Measurements from ENCODE around the gene DEPDC7.
"Not testable (repeated sequence)": the region's sequence is repeated elsewhere in the genome, so short reads cannot be mapped to it uniquely, and the experiment has no call there.

The DEPDC7 gene

GRCh38 chr11:33043221-33043830 lies 27.6 kb downstream of the DEPDC7 start:
- Histone ChIP-seq H3K27me3 (ENCODE audit: low read depth, low read length) (no peaks in the 10 kb centered on the region), H3K36me3 (ENCODE audit: control insufficient read depth in 1 of 2, insufficient read depth in 2 of 2, low read length in 2 of 2) (peaks cover 9 to 20% of the 10 kb centered on the region in 2 donors), H3K4me3 (ENCODE audit: low read depth in 1 of 2, low read length in 2 of 2) (no peak overlapping the region), H3K4me1 (ENCODE audit: control insufficient read depth in 1 of 2, insufficient read depth in 2 of 2, low read length in 2 of 2) (peaks cover 6 to 9% of the 10 kb centered on the region in 2 donors), H3K9me3 (ENCODE audit: control insufficient read depth in 1 of 2, low read length in 2 of 2) (no peaks in the 10 kb centered on the region), H3K27ac (ENCODE audit: low read length) (no peak overlapping the region)

- peaks cover 9 to 24% of the 10 kb centered on the region in 2 donors for H3K36me3 ChIP-seq (ENCODE audit: control insufficient read depth in 1 of 2, insufficient read depth in 2 of 2, low read length in 2 of 2)
- H3K27ac ChIP-seq (ENCODE audit: low read length) = no peak overlapping the region
Measured at GRCh38 chr11:33044285-33044756, 28.6 kb downstream of the DEPDC7 start.

GRCh38 chr11:33045551-33046255 lies 30.0 kb downstream of the DEPDC7 start:
- Histone ChIP-seq H3K9me3 (ENCODE audit: control insufficient read depth in 1 of 2, low read length in 2 of 2) (no peaks in the 10 kb centered on the region), H3K4me3 (ENCODE audit: low read depth in 1 of 2, low read length in 2 of 2) (no peak overlapping the region), H3K36me3 (ENCODE audit: control insufficient read depth in 1 of 2, insufficient read depth in 2 of 2, low read length in 2 of 2) (peaks cover 9 to 20% of the 10 kb centered on the region in 2 donors), H3K27ac (ENCODE audit: low read length) (no peak overlapping the region), H3K27me3 (ENCODE audit: low read depth, low read length) (no peaks in the 10 kb centered on the region), H3K4me1 (ENCODE audit: control insufficient read depth in 1 of 2, insufficient read depth in 2 of 2, low read length in 2 of 2) (peaks cover 0 to 3% of the 10 kb centered on the region in 2 donors)

More at GRCh38 chr11:33044285-33044756, 28.6 kb downstream of the DEPDC7 start:
- H3K4me3 ChIP-seq (ENCODE audit: low read depth in 1 of 2, low read length in 2 of 2) = no peak overlapping the region
- no peaks in the 10 kb centered on the region for H3K27me3 ChIP-seq (ENCODE audit: low read depth, low read length)
- peaks cover 6 to 9% of the 10 kb centered on the region in 2 donors for H3K4me1 ChIP-seq (ENCODE audit: control insufficient read depth in 1 of 2, insufficient read depth in 2 of 2, low read length in 2 of 2)
- no peaks in the 10 kb centered on the region for H3K9me3 ChIP-seq (ENCODE audit: control insufficient read depth in 1 of 2, low read length in 2 of 2)

- H3K36me3 ChIP-seq (ENCODE audit: control insufficient read depth in 1 of 2, insufficient read depth in 2 of 2, low read length in 2 of 2) = peaks cover 9 to 20% of the 10 kb centered on the region in 2 donors
- not testable (repeated sequence) for H3K27me3 ChIP-seq (ENCODE audit: low read depth, low read length); H3K4me1 ChIP-seq (ENCODE audit: control insufficient read depth in 1 of 2, insufficient read depth in 2 of 2, low read length in 2 of 2); H3K27ac ChIP-seq (ENCODE audit: low read length); H3K4me3 ChIP-seq (ENCODE audit: low read depth in 1 of 2, low read length in 2 of 2); H3K9me3 ChIP-seq (ENCODE audit: control insufficient read depth in 1 of 2, low read length in 2 of 2)
Measured at GRCh38 chr11:33048701-33049100, 33.0 kb downstream of the DEPDC7 start.

GRCh38 chr11:33049565-33050408 lies 34.1 kb downstream of the DEPDC7 start:
- not testable (repeated sequence) for H3K9me3 ChIP-seq (ENCODE audit: control insufficient read depth in 1 of 2, low read length in 2 of 2); H3K27me3 ChIP-seq (ENCODE audit: low read depth, low read length); H3K4me1 ChIP-seq (ENCODE audit: control insufficient read depth in 1 of 2, insufficient read depth in 2 of 2, low read length in 2 of 2); H3K4me3 ChIP-seq (ENCODE audit: low read depth in 1 of 2, low read length in 2 of 2); H3K27ac ChIP-seq (ENCODE audit: low read length); H3K36me3 ChIP-seq (ENCODE audit: control insufficient read depth in 1 of 2, insufficient read depth in 2 of 2, low read length in 2 of 2)

GRCh38 chr11:33052231-33052630 lies 36.6 kb downstream of the DEPDC7 start:
- Histone ChIP-seq H3K4me3 (ENCODE audit: low read depth in 1 of 2, low read length in 2 of 2) (no peak overlapping the region), H3K27ac (ENCODE audit: low read length) (no peak overlapping the region), H3K9me3 (ENCODE audit: control insufficient read depth in 1 of 2, low read length in 2 of 2) (no peaks in the 10 kb centered on the region), H3K36me3 (ENCODE audit: control insufficient read depth in 1 of 2, insufficient read depth in 2 of 2, low read length in 2 of 2) (peaks cover 0 to 13% of the 10 kb centered on the region in 2 donors), H3K27me3 (ENCODE audit: low read depth, low read length) (no peaks in the 10 kb centered on the region), H3K4me1 (ENCODE audit: control insufficient read depth in 1 of 2, insufficient read depth in 2 of 2, low read length in 2 of 2) (no peaks in the 10 kb centered on the region)

- Histone ChIP-seq H3K36me3 (ENCODE audit: control insufficient read depth in 1 of 2, insufficient read depth in 2 of 2, low read length in 2 of 2) (peaks cover 22 to 23% of the 10 kb centered on the region in 2 donors), H3K4me3 (ENCODE audit: low read depth in 1 of 2, low read length in 2 of 2) (no peak overlapping the region), H3K4me1 (ENCODE audit: control insufficient read depth in 1 of 2, insufficient read depth in 2 of 2, low read length in 2 of 2) (no peaks in the 10 kb centered on the region), H3K27me3 (ENCODE audit: low read depth, low read length) (no peaks in the 10 kb centered on the region), H3K9me3 (ENCODE audit: control insufficient read depth in 1 of 2, low read length in 2 of 2) (no peaks in the 10 kb centered on the region), H3K27ac (ENCODE audit: low read length) (no peak overlapping the region)
Measured at GRCh38 chr11:33055375-33055774, 39.7 kb downstream of the DEPDC7 start.

- Histone ChIP-seq H3K36me3 (ENCODE audit: control insufficient read depth in 1 of 2, insufficient read depth in 2 of 2, low read length in 2 of 2) (peaks cover 22 to 26% of the 10 kb centered on the region in 2 donors), H3K4me3 (ENCODE audit: low read depth in 1 of 2, low read length in 2 of 2) (no peak overlapping the region), H3K4me1 (ENCODE audit: control insufficient read depth in 1 of 2, insufficient read depth in 2 of 2, low read length in 2 of 2) (peaks cover 0 to 5% of the 10 kb centered on the region in 2 donors)
Measured at GRCh38 chr11:33057284-33057683, 41.6 kb downstream of the DEPDC7 start.

GRCh38 chr11:33059331-33060007 lies 43.8 kb downstream of the DEPDC7 start:
- peaks cover 22 to 26% of the 10 kb centered on the region in 2 donors for H3K36me3 ChIP-seq (ENCODE audit: control insufficient read depth in 1 of 2, insufficient read depth in 2 of 2, low read length in 2 of 2)

More at GRCh38 chr11:33057284-33057683, 41.6 kb downstream of the DEPDC7 start:
- Histone ChIP-seq H3K9me3 (ENCODE audit: control insufficient read depth in 1 of 2, low read length in 2 of 2) (no peaks in the 10 kb centered on the region), H3K27me3 (ENCODE audit: low read depth, low read length) (no peaks in the 10 kb centered on the region), H3K27ac (ENCODE audit: low read length) (no peak overlapping the region)

GRCh38 chr11:33060271-33060670 lies 44.6 kb downstream of the DEPDC7 start:
- H3K9me3 ChIP-seq (ENCODE audit: control insufficient read depth in 1 of 2, low read length in 2 of 2) = no peaks in the 10 kb centered on the region
- no peaks in the 10 kb centered on the region for H3K27me3 ChIP-seq (ENCODE audit: low read depth, low read length)
- no peak overlapping the region for H3K4me3 ChIP-seq (ENCODE audit: low read depth in 1 of 2, low read length in 2 of 2)
- peaks cover 12 to 33% of the 10 kb centered on the region in 2 donors for H3K4me1 ChIP-seq (ENCODE audit: control insufficient read depth in 1 of 2, insufficient read depth in 2 of 2, low read length in 2 of 2)
- peaks cover 19 to 26% of the 10 kb centered on the region in 2 donors for H3K36me3 ChIP-seq (ENCODE audit: control insufficient read depth in 1 of 2, insufficient read depth in 2 of 2, low read length in 2 of 2)
- H3K27ac ChIP-seq (ENCODE audit: low read length) = peak overlapping the region; percentile 78

More at GRCh38 chr11:33059331-33060007, 43.8 kb downstream of the DEPDC7 start:
- H3K27ac ChIP-seq (ENCODE audit: low read length) = no peak overlapping the region
- no peaks in the 10 kb centered on the region for H3K27me3 ChIP-seq (ENCODE audit: low read depth, low read length)
- no peak overlapping the region for H3K4me3 ChIP-seq (ENCODE audit: low read depth in 1 of 2, low read length in 2 of 2)
- H3K9me3 ChIP-seq (ENCODE audit: control insufficient read depth in 1 of 2, low read length in 2 of 2) = no peaks in the 10 kb centered on the region
- H3K4me1 ChIP-seq (ENCODE audit: control insufficient read depth in 1 of 2, insufficient read depth in 2 of 2, low read length in 2 of 2) = peaks cover 11 to 24% of the 10 kb centered on the region in 2 donors
